Endothelial cell of umbilical vein (primary cell): Measurements from ENCODE around the gene HDAC10. TPM values are rescaled to one million over a fixed set of nuclear protein-coding genes. Genes with fewer than 3 reads are reported as not detected.

Experiments
- BruUV-seq: library from RNA; stranded (reverse); fragments of 400-500 nt; replicated peaks from 2 replicates; lab custom pipeline; 2021; lab: Mats Ljungman, UMichigan
- CTCF ChIA-PET: fragments of 300-600, 350-600 bp; sonication (Branson Sonifier 250); formaldehyde crosslinking; loops from one replicate; lab custom pipeline; 2021; ENCODE audit warnings: antibody characterized with exemption, inconsistent platforms; lab: Charles Lee
- POLR2A ChIA-PET: fragments of 300-600, 350-600 bp; sonication (Branson Sonifier 250); formaldehyde crosslinking; loops from one replicate; lab custom pipeline; 2021; ENCODE audit warnings: antibody characterized with exemption, inconsistent platforms; lab: Charles Lee
- DNase-seq: peaks from one replicate; pipeline ENCODE4 v3.0.0-alpha.2; 2011; ENCODE audit warnings: low read depth, low spot score
- FAIRE-seq: peaks from 2 replicates; lab custom pipeline; 2011; peaks lifted over from hg19 to GRCh38; lab: Jason Lieb, UNC
- H2AFZ ChIP-seq: 2 replicates; pipeline ENCODE4 v1.6.0; 2012; ENCODE audit warnings: low read depth, low read length, control low read depth, inconsistent platforms
- H3K27ac ChIP-seq: 2 replicates; pipeline ENCODE4 v1.5.1; 2011; ENCODE audit warnings: low read depth, mild to moderate bottlenecking, control low read depth, low read length, moderate library complexity; ENCODE audit not compliant: insufficient read depth
- H3K27me3 ChIP-seq, 2 experiments: 2 replicates each; pipeline versions ENCODE4 v1.6.0 to v1.6.1; 2011; ENCODE audit warnings: low read length in 2 of 2, mixed read lengths in 1 of 2; ENCODE audit not compliant: control insufficient read depth in 2 of 2, insufficient read depth in 2 of 2
- H3K36me3 ChIP-seq, 2 experiments: 2 replicates in 1 of 2; 3 replicates in 1 of 2; pipeline ENCODE4 v1.5.1; 2011; ENCODE audit warnings: low read length in 2 of 2, mild to moderate bottlenecking in 1 of 2, moderate library complexity in 1 of 2; ENCODE audit not compliant: control insufficient read depth in 2 of 2, insufficient read depth in 2 of 2; ENCODE audit errors: extremely low read depth in 1 of 2
- H3K4me1 ChIP-seq: 3 replicates; pipeline ENCODE4 v1.5.1; 2011; ENCODE audit warnings: mild to moderate bottlenecking, low read length; ENCODE audit not compliant: control insufficient read depth, insufficient read depth; ENCODE audit errors: extremely low read depth
- H3K4me2 ChIP-seq: 2 replicates; pipeline ENCODE4 v1.6.1; 2011; ENCODE audit warnings: low read length, control low read depth, mixed read lengths; ENCODE audit not compliant: insufficient read depth
- H3K4me3 ChIP-seq, 3 experiments: fragments of 200-600 bp in 1 of 3; sonication (generic), shearing (Covaris generic) in 1 of 3; replicated peaks in 1 of 3; 2 replicates each; pipeline ENCODE4 v1.5.1; 2011 to 2016; ENCODE audit warnings: control low read depth in 3 of 3, low read length in 3 of 3, mild to moderate bottlenecking in 2 of 3, inconsistent platforms in 1 of 3, low read depth in 1 of 3, moderate library complexity in 1 of 3; ENCODE audit not compliant: insufficient read depth in 1 of 3
- H3K79me2 ChIP-seq: 2 replicates; pipeline ENCODE4 v1.6.0; 2012; ENCODE audit warnings: low read length, inconsistent platforms; ENCODE audit not compliant: control insufficient read depth, insufficient read depth
- H3K9ac ChIP-seq: replicated peaks from 2 replicates; pipeline ENCODE3; 2011; ENCODE audit warnings: low read length, control low read depth; ENCODE audit not compliant: insufficient read depth; ENCODE audit errors: extremely low read depth
- H3K9me1 ChIP-seq: replicated peaks from 3 replicates; pipeline ENCODE4 v1.6.0; 2011; ENCODE audit warnings: mild to moderate bottlenecking, low read length; ENCODE audit not compliant: control insufficient read depth, insufficient read depth; ENCODE audit errors: extremely low read depth
- H3K9me3 ChIP-seq: replicated peaks from 2 replicates; pipeline ENCODE4 v1.5.1; 2012; ENCODE audit warnings: low read length, inconsistent platforms; ENCODE audit not compliant: control insufficient read depth, insufficient read depth
- H4K20me1 ChIP-seq: replicated peaks from 2 replicates; pipeline ENCODE3; 2011; ENCODE audit warnings: mild to moderate bottlenecking, low read length; ENCODE audit not compliant: control insufficient read depth, insufficient read depth; ENCODE audit errors: extremely low read depth
- CTCF ChIP-seq, 2 donors: IDR thresholded peaks; 1 replicate in 1 of 2; 2 replicates in 1 of 2; pipeline ENCODE4 v1.5.1; 2011; ENCODE audit warnings: low read length in 2 of 2, mild to moderate bottlenecking in 2 of 2, moderate library complexity in 2 of 2, control low read depth in 1 of 2, inconsistent platforms in 1 of 2, low read depth in 1 of 2; ENCODE audit not compliant: insufficient read depth in 1 of 2; ENCODE audit errors: extremely low read depth in 1 of 2
- EZH2 ChIP-seq: IDR thresholded peaks from 2 replicates; pipeline ENCODE4 v1.6.1; 2012; ENCODE audit warnings: borderline replicate concordance, low read depth, mild to moderate bottlenecking, moderate library complexity, low read length, inconsistent platforms; ENCODE audit not compliant: severe bottlenecking
- FOS ChIP-seq: IDR thresholded peaks from 2 replicates; pipeline ENCODE4 v1.6.1; 2011; ENCODE audit warnings: mild to moderate bottlenecking, low read length, moderate library complexity, borderline replicate concordance; ENCODE audit not compliant: insufficient read depth
- GATA2 ChIP-seq: IDR thresholded peaks from 2 replicates; pipeline ENCODE4 v1.7.0; 2011; ENCODE audit warnings: low read depth, mild to moderate bottlenecking, moderate library complexity, mixed read lengths, low read length; ENCODE audit not compliant: insufficient read length, insufficient read depth
- JUN ChIP-seq: IDR thresholded peaks from 2 replicates; pipeline ENCODE4 v1.6.1; 2011; ENCODE audit warnings: borderline replicate concordance, low read depth; ENCODE audit not compliant: insufficient read length, insufficient read depth
- MAX ChIP-seq: IDR thresholded peaks from 2 replicates; pipeline ENCODE4 v1.6.1; 2011; ENCODE audit not compliant: insufficient read depth, insufficient read length
- MYC ChIP-seq: IDR thresholded peaks from one replicate; pipeline ENCODE4 v1.6.1; 2011; ENCODE audit warnings: mild to moderate bottlenecking, low read depth, low read length
- POLR2A ChIP-seq: IDR thresholded peaks from 2 replicates; pipeline ENCODE4 v1.6.1; 2012; ENCODE audit warnings: low read depth, mild to moderate bottlenecking, control low read depth, low read length
- POLR2AphosphoS5 ChIP-seq: IDR thresholded peaks from 2 replicates; pipeline ENCODE4 v1.6.1; 2012; ENCODE audit warnings: low read depth, mild to moderate bottlenecking, control low read depth, low read length, moderate library complexity; ENCODE audit not compliant: insufficient read depth
- dilution Hi-C: fragments of 300-500 bp; cut with MboI; formaldehyde crosslinking; loops from one replicate; pipeline ENCODE4 v1.15.0; 2019; ENCODE audit warnings: low sequenced_read_pairs; ENCODE audit not compliant: extremely low pct_ligation_motif_present
- intact Hi-C: fragments of 100-400 bp; cut with micrococcal nuclease; formaldehyde crosslinking; loops from one replicate; pipeline ENCODE4 v1.10.0; 2022
- polyA plus RNA-seq, 4 experiments: library from polyadenylated mRNA; depleted of rRNA in 3 of 4; stranded (reverse) in 3 of 4; unstranded in 1 of 4; fragments of >200 nt; gene quantifications; 2 replicates each; pipeline versions ENCODE4 v1.2.1 to v1.2.3, GENCODE V29; 2011 to 2012; ENCODE audit warnings: missing spikeins in 1 of 4
- total RNA-seq: library from RNA; stranded (reverse); gene quantifications from 2 replicates; pipeline ENCODE4 v1.2.3, GENCODE V29; 2021

HDAC10 gene
- total and polyA plus RNA-seq, 2 donors (not counting 3 experiments of a cell fraction or from before 2014, with no cell fraction given) = 32.6 to 47.0 TPM

- POLR2A ChIA-PET = no interaction called here
- Histone ChIP-seq H3K9ac (peak within 1 kb of the TSS; percentile 31), H2AFZ (no peak within 1 kb of the TSS), H3K9me1 (no peaks in the 10 kb centered on the region), H3K27ac (no peak within 1 kb of the TSS), H3K36me3 (peaks cover 3 to 7% of the 10 kb centered on the region in 2 experiments), H3K4me1 (peaks cover 12% of the 10 kb centered on the region), H3K4me2 (peak within 1 kb of the TSS; percentile 61), H3K27me3 (no peaks in the 10 kb centered on the region), H3K4me3 (peak within 1 kb of the TSS; percentile 30 to 59 (median 42)), H3K9me3 (no peaks in the 10 kb centered on the region), H4K20me1 (no peaks in the 10 kb centered on the region), H3K79me2 (no peaks in the 10 kb centered on the region)
- DNase-seq (peak; percentile 51), FAIRE-seq (peak; percentile 72)
- dilution Hi-C loops (no loop called here), intact Hi-C loops (loop anchor here (1.0 to 2.0 kb wide), 5 partner anchors 9 to 72 kb away; partner anchors contain the start of genes DENND6B, HDAC10, MAPK12 and PLXNB2)
- peak; percentile 10 for TF ChIP-seq POLR2AphosphoS5
- TF ChIP-seq GATA2 = no peak
- no TSS peak for BruUV-seq
- CTCF ChIA-PET = interaction anchor here (0.6 to 3.0 kb wide), 2 partner anchors 9 to 17 kb away, joined by 5 to 13 read pairs; partner anchors contain the start of gene MAPK12
Measured at GRCh38 chr22:50269970-50270665, 19.1 kb upstream of the HDAC10 start, which contains the start of gene MAPK11. TSS of gene MAPK11 (minus strand) at chr22:50270380. CDS start at chr22:50270292, 88 bp downstream.

- dilution Hi-C loops (no loop called here), intact Hi-C loops (no loop called here)
- BruUV-seq = no TSS peak
- H3K4me3 ChIP-seq = peak overlapping the region in 2 of 3 experiments; percentile 18 to 42
- peak overlapping the region; percentile 47 for H3K4me2 ChIP-seq
- H3K9ac ChIP-seq = no peak overlapping the region
- H3K9me3 ChIP-seq = no peaks in the 10 kb centered on the region
- ChIA-PET POLR2A (no interaction called here), CTCF (interaction anchor here (0.6 to 3.0 kb wide), 2 partner anchors 9 to 17 kb away, joined by 5 to 13 read pairs; partner anchors contain the start of gene MAPK12)
- no peak for TF ChIP-seq FOS
- TF ChIP-seq EZH2 = no peak
- no peak for TF ChIP-seq JUN
- TF ChIP-seq POLR2A = no peak
- no peak for TF ChIP-seq MAX
- no peak for TF ChIP-seq GATA2
- TF ChIP-seq CTCF (IDR thresholded peaks at IDR 0.05; ENCODE audit: extremely low read depth in 1 of 2, insufficient read depth in 1 of 2, low read depth in 1 of 2, low read length in 2 of 2) = no peak
- TF ChIP-seq MYC = no peak
- no peak for TF ChIP-seq POLR2AphosphoS5
- peaks cover 2 to 5% of the 10 kb centered on the region in 2 experiments for H3K36me3 ChIP-seq
- no peak for DNase-seq
- no peaks in the 10 kb centered on the region for H4K20me1 ChIP-seq
- FAIRE-seq = no peak
- H3K27ac ChIP-seq = no peak overlapping the region
- H3K9me1 ChIP-seq = no peaks in the 10 kb centered on the region
- no peaks in the 10 kb centered on the region for H3K27me3 ChIP-seq
- H3K79me2 ChIP-seq = no peaks in the 10 kb centered on the region
- H3K4me1 ChIP-seq = peaks cover 12% of the 10 kb centered on the region
- H2AFZ ChIP-seq = no peak overlapping the region
Measured at GRCh38 chr22:50269573-50269969, 18.5 kb upstream of the HDAC10 start.
